Bronchial epithelial cell (primary cell): Measurements from ENCODE around the gene SMIM1. TPM values are rescaled to one million over a fixed set of nuclear protein-coding genes. Genes with fewer than 3 reads are reported as not detected.

Source experiments
- DNase-seq: peaks from one replicate; pipeline ENCODE4 v3.0.0-alpha.2; 2010; ENCODE audit warnings: low read depth
- FAIRE-seq: peaks from 2 replicates; lab custom pipeline; 2011; peaks lifted over from hg19 to GRCh38; lab: Jason Lieb, UNC
- H3K27me3 ChIP-seq: 2 replicates; pipeline ENCODE4 v1.5.1; 2011; ENCODE audit warnings: low read length; ENCODE audit not compliant: control insufficient read depth, insufficient read depth
- H3K36me3 ChIP-seq: 2 replicates; pipeline ENCODE4 v1.5.1; 2011; ENCODE audit warnings: low read length; ENCODE audit not compliant: control insufficient read depth, insufficient read depth
- H3K4me3 ChIP-seq: 2 replicates; pipeline ENCODE4 v1.5.1; 2011; ENCODE audit warnings: mild to moderate bottlenecking, low read depth, low read length, control low read depth
- CTCF ChIP-seq: IDR thresholded peaks from 2 replicates; pipeline ENCODE4 v1.5.1; 2011; ENCODE audit warnings: mild to moderate bottlenecking, moderate library complexity, low read length, control low read depth, inconsistent platforms; ENCODE audit not compliant: insufficient read depth, severe bottlenecking
- total RNA-seq: library from RNA; depleted of rRNA; stranded (reverse); fragments of >200 nt; gene quantifications from 2 replicates; pipeline ENCODE4 v1.2.1, GENCODE V29; 2014

Gene SMIM1
- total RNA-seq, 1 donor from 2014 or later = not detected

GRCh38 chr1:3762873-3763228 lies 9.7 kb upstream of the SMIM1 start:
- FAIRE-seq (no peak), DNase-seq (no peak)
- Histone ChIP-seq H3K4me3 (no peak overlapping the region), H3K36me3 (no peaks in the 10 kb centered on the region), H3K27me3 (no peaks in the 10 kb centered on the region)
- TF ChIP-seq CTCF = no peak

- H3K27me3 ChIP-seq = no peaks in the 10 kb centered on the region
- DNase-seq = no peak
- FAIRE-seq = no peak
Observed at GRCh38 chr1:3763351-3764125, 9.0 kb upstream of the SMIM1 start.

GRCh38 chr1:3767328-3767925 lies 5.1 kb upstream of the SMIM1 start:
- DNase-seq (no peak), FAIRE-seq (no peak)
- no peak for TF ChIP-seq CTCF
- H3K27me3 ChIP-seq = peaks cover 4% of the 10 kb centered on the region
- H3K4me3 ChIP-seq = no peak overlapping the region
- no peaks in the 10 kb centered on the region for H3K36me3 ChIP-seq

More at GRCh38 chr1:3763351-3764125, 9.0 kb upstream of the SMIM1 start:
- H3K36me3 ChIP-seq = no peaks in the 10 kb centered on the region
- no peak for TF ChIP-seq CTCF
- H3K4me3 ChIP-seq = no peak overlapping the region

- H3K27me3 ChIP-seq = peaks cover 4% of the 10 kb centered on the region
- no peak for TF ChIP-seq CTCF
- no peak for FAIRE-seq
- H3K4me3 ChIP-seq = no peak overlapping the region
- DNase-seq = no peak
- H3K36me3 ChIP-seq = no peaks in the 10 kb centered on the region
Observed at GRCh38 chr1:3768811-3769390, 3.6 kb upstream of the SMIM1 start.

GRCh38 chr1:3770047-3770765 lies 2.3 kb upstream of the SMIM1 start:
- Histone ChIP-seq H3K4me3 (no peak overlapping the region), H3K27me3 (peaks cover 4% of the 10 kb centered on the region), H3K36me3 (no peaks in the 10 kb centered on the region)
- no peak for DNase-seq
- no peak for TF ChIP-seq CTCF
- no peak for FAIRE-seq
